ENCODE results near the gene PPP3CA.

GRCh38 chr4:101076032-101076431, 271.3 kb downstream of the PPP3CA start:
- TF ChIP-seq CTCF (conservative IDR thresholded peaks at IDR 0.05 in 1 of 2, IDR thresholded peaks at IDR 0.05 in 1 of 2; ENCODE audit: low read depth in 1 of 2, low read length in 2 of 2) = no peak
- TF ChIP-seq EZH2 (IDR thresholded peaks at IDR 0.05; ENCODE audit: low read length, missing control alignments) = no peak
